Measurements from ENCODE around the gene SRMS. TPM values are rescaled to one million over a fixed set of nuclear protein-coding genes. Genes with fewer than 3 reads are reported as not detected.

SRMS gene
- total RNA-seq, 4 donors from 2014 or later: not detected

GRCh38 chr20:63532449-63532971 is 15.0 kb downstream of the SRMS start:
- Histone ChIP-seq H3K4me1 (peaks cover 0 to 4% of the 10 kb centered on the region in 2 donors), H3K4me3 (replicated peaks in 1 of 3) (no peak overlapping the region), H3K27me3 (no peaks in the 10 kb centered on the region), H3K9me3 (no peaks in the 10 kb centered on the region), H3K27ac (no peak overlapping the region), H3K36me3 (no peaks in the 10 kb centered on the region)
- no peak for DNase-seq
- WGBS, 2 donors: 73 to 83% methylated on average over 8 to 20 of the region's 24 CpGs
- TF ChIP-seq POLR2A (IDR thresholded peaks at IDR 0.05): no peak
- TF ChIP-seq, protein P1, sequence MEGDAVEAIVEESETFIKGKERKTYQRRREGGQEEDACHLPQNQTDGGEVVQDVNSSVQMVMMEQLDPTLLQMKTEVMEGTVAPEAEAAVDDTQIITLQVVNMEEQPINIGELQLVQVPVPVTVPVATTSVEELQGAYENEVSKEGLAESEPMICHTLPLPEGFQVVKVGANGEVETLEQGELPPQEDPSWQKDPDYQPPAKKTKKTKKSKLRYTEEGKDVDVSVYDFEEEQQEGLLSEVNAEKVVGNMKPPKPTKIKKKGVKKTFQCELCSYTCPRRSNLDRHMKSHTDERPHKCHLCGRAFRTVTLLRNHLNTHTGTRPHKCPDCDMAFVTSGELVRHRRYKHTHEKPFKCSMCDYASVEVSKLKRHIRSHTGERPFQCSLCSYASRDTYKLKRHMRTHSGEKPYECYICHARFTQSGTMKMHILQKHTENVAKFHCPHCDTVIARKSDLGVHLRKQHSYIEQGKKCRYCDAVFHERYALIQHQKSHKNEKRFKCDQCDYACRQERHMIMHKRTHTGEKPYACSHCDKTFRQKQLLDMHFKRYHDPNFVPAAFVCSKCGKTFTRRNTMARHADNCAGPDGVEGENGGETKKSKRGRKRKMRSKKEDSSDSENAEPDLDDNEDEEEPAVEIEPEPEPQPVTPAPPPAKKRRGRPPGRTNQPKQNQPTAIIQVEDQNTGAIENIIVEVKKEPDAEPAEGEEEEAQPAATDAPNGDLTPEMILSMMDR (IDR thresholded peaks at IDR 0.05): no peak
- intact Hi-C loops (cut with DNase I): loop anchor here (10.0 kb wide), 2 partner anchors 252 to 532 kb away; partner anchors contain the start of gene TCEA2

- no peak for TF ChIP-seq POLR2A (IDR thresholded peaks at IDR 0.05)
- TF ChIP-seq, protein P1 (IDR thresholded peaks at IDR 0.05): no peak
- Histone ChIP-seq H3K27me3 (no peaks in the 10 kb centered on the region), H3K4me1 (no peaks in the 10 kb centered on the region), H3K27ac (no peak overlapping the region), H3K36me3 (no peaks in the 10 kb centered on the region), H3K4me3 (replicated peaks in 1 of 3) (no peak overlapping the region), H3K9me3 (no peaks in the 10 kb centered on the region)
- intact Hi-C loops (cut with DNase I): loop anchor here (10.0 kb wide), 2 partner anchors 253 to 533 kb away; partner anchors contain the start of gene TCEA2
- WGBS, 2 donors: 85% methylated on average over 27 of the region's 27 CpGs
- no peak for DNase-seq
Observed at GRCh38 chr20:63531686-63532448, 15.7 kb downstream of the SRMS start.

- Histone ChIP-seq H3K27ac (no peak overlapping the region), H3K9me3 (no peaks in the 10 kb centered on the region), H3K36me3 (no peaks in the 10 kb centered on the region), H3K4me3 (replicated peaks in 1 of 3) (no peak overlapping the region), H3K4me1 (no peaks in the 10 kb centered on the region), H3K27me3 (no peaks in the 10 kb centered on the region)
- WGBS, 2 donors: 84 to 85% methylated on average over 6 to 11 of the region's 14 CpGs
- TF ChIP-seq POLR2A (IDR thresholded peaks at IDR 0.05): no peak
- TF ChIP-seq, protein P1 (IDR thresholded peaks at IDR 0.05): no peak
- intact Hi-C loops (cut with DNase I): loop anchor here (10.0 kb wide), 2 partner anchors 254 to 534 kb away; partner anchors contain the start of gene TCEA2
- no peak for DNase-seq
Observed at GRCh38 chr20:63530788-63531160, 16.8 kb downstream of the SRMS start.

DNA sequence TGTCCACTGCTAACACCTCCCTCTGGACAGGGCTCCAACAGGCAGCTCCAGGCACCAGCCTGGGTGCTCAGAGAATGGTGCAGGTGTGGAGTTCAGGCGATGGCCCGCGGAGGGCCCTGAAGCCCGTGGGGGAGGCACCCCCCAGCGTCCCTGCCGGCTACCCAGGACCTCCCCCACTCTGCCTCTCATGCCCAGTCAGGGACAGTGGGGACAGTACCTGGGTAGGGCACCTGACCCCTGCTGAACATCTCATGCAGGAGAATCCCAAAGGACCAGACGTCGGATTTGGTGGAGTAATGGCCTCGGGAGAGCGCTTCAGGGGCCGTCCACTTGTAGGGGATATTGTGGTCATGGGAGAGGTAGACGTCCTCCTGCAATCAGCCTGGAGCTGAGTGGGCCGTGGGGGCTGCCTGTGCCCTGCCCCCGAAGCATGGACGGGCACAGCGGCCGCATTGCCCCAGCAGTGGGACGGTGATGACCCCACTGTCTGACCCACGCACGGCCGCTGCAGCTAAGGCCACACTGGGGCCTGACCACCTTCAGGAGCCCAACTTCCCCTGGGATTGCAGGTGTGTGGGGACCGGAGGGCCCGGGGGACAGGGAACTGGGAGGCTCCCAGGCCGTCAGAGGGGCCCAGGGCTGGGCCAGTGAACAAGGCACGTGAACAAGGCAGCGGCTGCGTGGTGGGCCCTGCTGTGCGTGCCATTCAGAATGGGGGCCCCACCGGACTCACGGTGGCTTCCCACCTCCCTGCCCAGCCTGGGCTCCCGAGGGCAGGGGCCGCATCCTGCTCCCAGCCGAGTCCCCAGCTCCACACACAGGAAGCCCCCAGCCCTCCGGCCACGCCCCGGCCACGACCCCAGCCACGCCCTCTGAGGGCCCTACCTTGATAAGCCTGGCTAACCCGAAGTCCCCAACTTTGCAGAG is 17.4 kb downstream of the SRMS start:
- H3K9me3 ChIP-seq: no peaks in the 10 kb centered on the region
- no peaks in the 10 kb centered on the region for H3K36me3 ChIP-seq
- no peak for DNase-seq
- no peak overlapping the region for H3K27ac ChIP-seq
- intact Hi-C loops (cut with DNase I): loop anchor here (10.0 kb wide), 2 partner anchors 255 to 535 kb away; partner anchors contain the start of gene TCEA2
- 80 to 81% methylated on average over 3 to 26 of the region's 39 CpGs for WGBS, 2 donors
- H3K27me3 ChIP-seq: no peaks in the 10 kb centered on the region
- no peaks in the 10 kb centered on the region for H3K4me1 ChIP-seq
- H3K4me3 ChIP-seq (replicated peaks in 1 of 3): no peak overlapping the region
- no peak for TF ChIP-seq POLR2A (IDR thresholded peaks at IDR 0.05)
- TF ChIP-seq, protein P1 (IDR thresholded peaks at IDR 0.05): no peak

Measured in thyroid gland (tissue), 4 donors.